Measurements from ENCODE around the gene EIF2B2. TPM values are rescaled to one million over a fixed set of nuclear protein-coding genes. Genes with fewer than 3 reads are reported as not detected.

EIF2B2 gene
- total and polyA plus RNA-seq, 7 donors, result 44.5 to 91.9 (median 64.4) TPM

- no peak for DNase-seq
- intact Hi-C loops (cut with DNase I), result loop anchor here in 1 of 2 donors (5.0 kb wide), 1 partner anchor 39 kb away; no protein-coding TSS in a partner anchor
- no peak overlapping the region for H3K4me3 ChIP-seq
- TF ChIP-seq CTCF (IDR thresholded peaks at IDR 0.05), result no peak
- H3K4me1 ChIP-seq, result peaks cover 40% of the 10 kb centered on the region
- no peak for ATAC-seq
- H3K27ac ChIP-seq, result no peak overlapping the region
- H3K9me3 ChIP-seq, result no peaks in the 10 kb centered on the region
- WGBS, 3 donors, result 75 to 92% (median 77%) methylated on average over 5 of the region's 5 CpGs
- no peaks in the 10 kb centered on the region for H3K27me3 ChIP-seq (ENCODE audit: insufficient read depth in 3 of 3, low read length in 2 of 3)
- H3K36me3 ChIP-seq (ENCODE audit: insufficient read depth in 1 of 2, low read depth in 1 of 2), result peaks cover 6 to 22% of the 10 kb centered on the region in 2 donors
These were observed 43.6 kb downstream of the EIF2B2 start for GRCh38 chr14:75046275-75046674.

GRCh38 chr14:75046899-75047298, 44.2 kb downstream of the EIF2B2 start:
- peaks cover 44% of the 10 kb centered on the region for H3K4me1 ChIP-seq

GRCh38 chr14:75047506-75047905, 44.8 kb downstream of the EIF2B2 start:
- intact Hi-C loops (cut with DNase I), result loop anchor here in 1 of 2 donors (5.0 kb wide), 1 partner anchor 40 kb away; no protein-coding TSS in a partner anchor
- DNase-seq, result no peak
- Histone ChIP-seq H3K36me3 (ENCODE audit: insufficient read depth in 1 of 2, low read depth in 1 of 2) (peaks cover 0 to 10% of the 10 kb centered on the region in 2 donors), H3K27me3 (ENCODE audit: insufficient read depth in 3 of 3, low read length in 2 of 3) (no peaks in the 10 kb centered on the region), H3K4me3 (no peak overlapping the region), H3K4me1 (peaks cover 44% of the 10 kb centered on the region), H3K9me3 (no peaks in the 10 kb centered on the region), H3K27ac (no peak overlapping the region)
- WGBS, 3 donors, result 72 to 91% (median 76%) methylated on average over 4 of the region's 4 CpGs
- TF ChIP-seq CTCF (IDR thresholded peaks at IDR 0.05), result no peak
- ATAC-seq, result no peak

More at GRCh38 chr14:75046899-75047298, 44.2 kb downstream of the EIF2B2 start:
- Histone ChIP-seq H3K27ac (no peak overlapping the region), H3K27me3 (ENCODE audit: insufficient read depth in 3 of 3, low read length in 2 of 3) (no peaks in the 10 kb centered on the region), H3K9me3 (no peaks in the 10 kb centered on the region), H3K36me3 (ENCODE audit: insufficient read depth in 1 of 2, low read depth in 1 of 2) (peaks cover 4 to 16% of the 10 kb centered on the region in 2 donors), H3K4me3 (no peak overlapping the region)
- ATAC-seq (no peak), DNase-seq (no peak)
- WGBS, 3 donors, result 96 to 99% (median 96%) methylated on average over 3 of the region's 3 CpGs
- intact Hi-C loops (cut with DNase I), result loop anchor here in 1 of 2 donors (5.0 kb wide), 1 partner anchor 40 kb away; no protein-coding TSS in a partner anchor
- TF ChIP-seq CTCF (IDR thresholded peaks at IDR 0.05), result no peak

GRCh38 chr14:75048101-75048500, 45.4 kb downstream of the EIF2B2 start:
- H3K27ac ChIP-seq, result no peak overlapping the region
- H3K4me1 ChIP-seq, result peaks cover 44% of the 10 kb centered on the region
- 75 to 94% (median 82%) methylated on average over 2 of the region's 2 CpGs for WGBS, 3 donors
- TF ChIP-seq CTCF (IDR thresholded peaks at IDR 0.05), result no peak
- intact Hi-C loops (cut with DNase I), result loop anchor here in 1 of 2 donors (5.0 kb wide), 1 partner anchor 41 kb away; no protein-coding TSS in a partner anchor
- DNase-seq, result no peak
- no peaks in the 10 kb centered on the region for H3K9me3 ChIP-seq
- no peak overlapping the region for H3K4me3 ChIP-seq
- ATAC-seq, result no peak
- H3K27me3 ChIP-seq (ENCODE audit: insufficient read depth in 3 of 3, low read length in 2 of 3), result no peaks in the 10 kb centered on the region
- H3K36me3 ChIP-seq (ENCODE audit: insufficient read depth in 1 of 2, low read depth in 1 of 2), result peaks cover 0 to 11% of the 10 kb centered on the region in 2 donors

GRCh38 chr14:75049136-75049535, 46.4 kb downstream of the EIF2B2 start:
- DNase-seq, result no peak
- Histone ChIP-seq H3K27me3 (ENCODE audit: insufficient read depth in 3 of 3, low read length in 2 of 3) (no peaks in the 10 kb centered on the region), H3K4me3 (no peak overlapping the region), H3K36me3 (ENCODE audit: insufficient read depth in 1 of 2, low read depth in 1 of 2) (peaks cover 0 to 20% of the 10 kb centered on the region in 2 donors), H3K4me1 (peaks cover 42% of the 10 kb centered on the region), H3K9me3 (no peaks in the 10 kb centered on the region), H3K27ac (peak overlapping the region; percentile 62)
- no peak for TF ChIP-seq CTCF (IDR thresholded peaks at IDR 0.05)
- intact Hi-C loops (cut with DNase I), result loop anchor here in 1 of 2 donors (5.0 kb wide), 1 partner anchor 42 kb away; no protein-coding TSS in a partner anchor
- ATAC-seq, result no peak
- 51 to 76% (median 57%) methylated on average over 5 of the region's 5 CpGs for WGBS, 3 donors

Measured in psoas muscle (tissue), 8 donors.